GM23248 (cell line): ENCODE measurements around the gene IGSF21.

Experiments
- EZH2 ChIP-seq: fragments of 200-600 bp; sonication (generic); IDR thresholded peaks from 2 replicates; pipeline ENCODE4 v1.6.1; 2018; ENCODE audit warnings: antibody characterized with exemption, mild to moderate bottlenecking; ENCODE audit not compliant: insufficient read depth, poor library complexity, severe bottlenecking
- EZH2phosphoT487 ChIP-seq: fragments of 200-600 bp; sonication (generic); IDR thresholded peaks from 2 replicates; pipeline ENCODE4 v1.6.1; 2018; ENCODE audit warnings: antibody characterized with exemption, moderate library complexity, mild to moderate bottlenecking, low read depth; ENCODE audit not compliant: insufficient read depth

DNA sequence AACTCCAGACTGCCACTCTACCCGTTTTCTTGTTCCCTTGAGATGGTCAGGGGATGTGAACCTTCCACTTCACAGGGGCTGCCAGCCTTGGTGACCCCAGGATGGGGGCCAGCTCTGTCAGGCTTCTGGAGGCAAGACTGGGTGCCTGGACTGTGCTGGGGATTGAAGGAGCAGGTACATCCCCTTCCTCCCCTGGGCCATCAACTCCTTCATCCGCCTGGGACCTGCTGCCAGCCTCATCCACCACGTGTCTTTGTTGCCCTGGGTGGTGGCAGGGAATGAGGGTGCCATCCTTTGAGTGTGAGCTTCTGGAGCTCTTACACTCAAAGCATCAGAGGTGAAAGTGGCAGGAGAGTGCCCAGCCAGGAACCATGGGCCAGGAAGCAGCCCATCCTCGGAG, 139.6 kb downstream of the IGSF21 start:
- TF ChIP-seq EZH2 (no peak), EZH2phosphoT487 (no peak)
